Measurements from ENCODE around the gene GPR152. TPM values are rescaled to one million over a fixed set of nuclear protein-coding genes. Genes with fewer than 3 reads are reported as not detected.

Gene GPR152
- total and polyA plus RNA-seq, 2 donors (not counting 3 experiments of a cell fraction or from before 2014, with no cell fraction given), result not detected

DNA sequence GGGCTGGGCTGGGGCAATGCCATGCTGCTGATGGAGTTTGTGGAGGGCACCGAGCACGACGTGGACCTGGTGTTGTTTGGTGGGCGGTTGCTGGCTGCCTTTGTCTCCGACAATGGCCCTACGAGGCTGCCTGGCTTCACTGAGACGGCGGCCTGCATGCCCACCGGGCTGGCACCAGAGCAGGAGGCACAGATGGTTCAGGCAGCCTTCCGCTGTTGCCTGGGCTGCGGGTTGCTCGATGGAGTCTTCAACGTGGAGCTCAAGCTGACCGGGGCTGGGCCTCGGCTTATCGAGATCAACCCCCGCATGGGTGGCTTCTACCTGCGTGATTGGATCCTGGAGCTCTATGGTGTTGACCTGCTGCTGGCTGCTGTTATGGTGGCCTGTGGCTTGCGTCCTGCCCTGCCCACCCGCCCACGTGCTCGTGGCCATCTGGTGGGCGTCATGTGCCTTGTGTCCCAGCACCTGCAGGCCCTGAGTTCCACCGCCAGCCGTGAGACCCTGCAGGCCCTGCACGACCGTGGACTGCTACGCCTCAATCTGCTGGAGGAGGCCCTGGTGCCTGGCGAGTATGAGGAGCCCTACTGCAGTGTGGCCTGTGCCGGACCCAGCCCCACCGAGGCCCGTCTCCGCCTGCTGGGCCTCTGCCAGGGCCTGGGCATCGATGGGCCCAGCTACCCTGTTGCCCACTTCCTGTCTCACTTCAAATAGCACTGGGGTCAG lies 28.5 kb downstream of the GPR152 start:
- Histone ChIP-seq H4K20me1 (replicated peaks; ENCODE audit: control insufficient read depth, extremely low read depth, insufficient read depth, low read length) (no peaks in the 10 kb centered on the region), H3K4me2 (ENCODE audit: insufficient read depth, low read length) (no peak overlapping the region), H2AFZ (ENCODE audit: low read depth, low read length) (no peak overlapping the region), H3K36me3 (ENCODE audit: control insufficient read depth in 2 of 2, extremely low read depth in 1 of 2, insufficient read depth in 2 of 2, low read length in 2 of 2) (no peaks in the 10 kb centered on the region), H3K27me3 (ENCODE audit: control insufficient read depth in 2 of 2, insufficient read depth in 2 of 2, low read length in 2 of 2) (no peaks in the 10 kb centered on the region), H3K27ac (ENCODE audit: insufficient read depth, low read depth, low read length) (no peak overlapping the region), H3K9ac (replicated peaks; ENCODE audit: extremely low read depth, insufficient read depth, low read length) (no peak overlapping the region), H3K9me3 (replicated peaks; ENCODE audit: control insufficient read depth, insufficient read depth, low read length) (no peaks in the 10 kb centered on the region), H3K79me2 (ENCODE audit: control insufficient read depth, insufficient read depth, low read length) (peaks cover 5% of the 10 kb centered on the region), H3K9me1 (replicated peaks; ENCODE audit: control insufficient read depth, extremely low read depth, insufficient read depth, low read length) (no peaks in the 10 kb centered on the region), H3K4me3 (replicated peaks in 1 of 3; ENCODE audit: insufficient read depth in 1 of 3, low read depth in 1 of 3, low read length in 3 of 3) (no peak overlapping the region), H3K4me1 (ENCODE audit: control insufficient read depth, extremely low read depth, insufficient read depth, low read length) (peaks cover 4% of the 10 kb centered on the region)
- DNase-seq (ENCODE audit: low read depth, low spot score) (no peak), FAIRE-seq (no peak)
- intact Hi-C loops (cut with micrococcal nuclease) (no loop called here), dilution Hi-C loops (cut with MboI; ENCODE audit: extremely low pct_ligation_motif_present, low sequenced_read_pairs) (no loop called here)
- TF ChIP-seq FOS (IDR thresholded peaks at IDR 0.05; ENCODE audit: borderline replicate concordance, insufficient read depth, low read length) (no peak), EZH2 (IDR thresholded peaks at IDR 0.05; ENCODE audit: borderline replicate concordance, low read depth, low read length, severe bottlenecking) (no peak), MYC (IDR thresholded peaks at IDR 0.05; ENCODE audit: low read depth, low read length) (no peak), MAX (IDR thresholded peaks at IDR 0.05; ENCODE audit: insufficient read depth, insufficient read length) (no peak), GATA2 (IDR thresholded peaks at IDR 0.05; ENCODE audit: insufficient read depth, insufficient read length, low read depth, low read length) (no peak), POLR2A (IDR thresholded peaks at IDR 0.05; ENCODE audit: low read depth, low read length) (no peak), POLR2AphosphoS5 (IDR thresholded peaks at IDR 0.05; ENCODE audit: insufficient read depth, low read depth, low read length) (no peak), JUN (IDR thresholded peaks at IDR 0.05; ENCODE audit: borderline replicate concordance, insufficient read depth, insufficient read length, low read depth) (no peak)
- TF ChIP-seq, protein P1, sequence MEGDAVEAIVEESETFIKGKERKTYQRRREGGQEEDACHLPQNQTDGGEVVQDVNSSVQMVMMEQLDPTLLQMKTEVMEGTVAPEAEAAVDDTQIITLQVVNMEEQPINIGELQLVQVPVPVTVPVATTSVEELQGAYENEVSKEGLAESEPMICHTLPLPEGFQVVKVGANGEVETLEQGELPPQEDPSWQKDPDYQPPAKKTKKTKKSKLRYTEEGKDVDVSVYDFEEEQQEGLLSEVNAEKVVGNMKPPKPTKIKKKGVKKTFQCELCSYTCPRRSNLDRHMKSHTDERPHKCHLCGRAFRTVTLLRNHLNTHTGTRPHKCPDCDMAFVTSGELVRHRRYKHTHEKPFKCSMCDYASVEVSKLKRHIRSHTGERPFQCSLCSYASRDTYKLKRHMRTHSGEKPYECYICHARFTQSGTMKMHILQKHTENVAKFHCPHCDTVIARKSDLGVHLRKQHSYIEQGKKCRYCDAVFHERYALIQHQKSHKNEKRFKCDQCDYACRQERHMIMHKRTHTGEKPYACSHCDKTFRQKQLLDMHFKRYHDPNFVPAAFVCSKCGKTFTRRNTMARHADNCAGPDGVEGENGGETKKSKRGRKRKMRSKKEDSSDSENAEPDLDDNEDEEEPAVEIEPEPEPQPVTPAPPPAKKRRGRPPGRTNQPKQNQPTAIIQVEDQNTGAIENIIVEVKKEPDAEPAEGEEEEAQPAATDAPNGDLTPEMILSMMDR (IDR thresholded peaks at IDR 0.05; ENCODE audit: extremely low read depth in 1 of 2, insufficient read depth in 1 of 2, low read depth in 1 of 2, low read length in 2 of 2), result no peak
- ChIA-PET POLR2A (no interaction called here), CTCF (interaction anchor here (1.4 kb wide), 1 partner anchor 23 kb away, joined by 5 read pairs; the partner anchor contains the start of gene PPP1CA)
- BruUV-seq (replicated peaks), result no TSS peak

All from endothelial cell of umbilical vein (primary cell).